Fibroblast of mammary gland (primary cell): Measurements from ENCODE around the gene VWA8.
"Not testable (repeated sequence)": the region's sequence is repeated elsewhere in the genome, so short reads cannot be mapped to it uniquely, and the experiment has no call there.

Source experiments
- DNase-seq: peaks from one replicate; pipeline ENCODE4 v3.0.0-alpha.2; 2010; ENCODE audit warnings: low read depth
- H3K4me3 ChIP-seq: 2 replicates; pipeline ENCODE4 v1.5.1; 2011; ENCODE audit warnings: low read depth, mild to moderate bottlenecking, low read length, moderate library complexity; ENCODE audit not compliant: control insufficient read depth
- TF ChIP-seq, protein P1 (sequence below): conservative IDR thresholded peaks from 2 replicates; pipeline ENCODE4 v1.5.1; 2011; ENCODE audit warnings: low read depth, low read length, inconsistent platforms; ENCODE audit not compliant: control insufficient read depth, insufficient read depth

The VWA8 gene

DNA sequence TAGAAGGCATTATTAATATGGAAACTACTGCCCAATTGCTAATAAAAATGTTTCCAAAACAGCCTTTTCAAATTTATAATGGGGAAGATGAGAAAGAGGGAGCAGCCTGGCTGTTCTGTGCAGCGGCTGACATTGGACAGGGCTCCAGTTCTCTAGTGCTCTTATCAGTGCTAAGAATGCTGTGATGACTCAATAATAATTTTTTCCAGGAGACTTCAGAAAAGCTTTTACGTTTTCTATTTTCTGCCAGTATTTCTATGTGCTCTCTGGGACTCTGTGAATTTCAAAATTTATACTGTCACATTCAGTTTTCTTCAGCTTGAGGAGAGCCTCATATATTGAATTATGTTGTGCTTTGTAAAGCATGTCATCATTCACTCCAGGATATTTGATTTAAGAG, 209.6 kb downstream of the VWA8 start:
- peak; percentile 42 for DNase-seq
- H3K4me3 ChIP-seq = no peak overlapping the region
- TF ChIP-seq, protein P1, sequence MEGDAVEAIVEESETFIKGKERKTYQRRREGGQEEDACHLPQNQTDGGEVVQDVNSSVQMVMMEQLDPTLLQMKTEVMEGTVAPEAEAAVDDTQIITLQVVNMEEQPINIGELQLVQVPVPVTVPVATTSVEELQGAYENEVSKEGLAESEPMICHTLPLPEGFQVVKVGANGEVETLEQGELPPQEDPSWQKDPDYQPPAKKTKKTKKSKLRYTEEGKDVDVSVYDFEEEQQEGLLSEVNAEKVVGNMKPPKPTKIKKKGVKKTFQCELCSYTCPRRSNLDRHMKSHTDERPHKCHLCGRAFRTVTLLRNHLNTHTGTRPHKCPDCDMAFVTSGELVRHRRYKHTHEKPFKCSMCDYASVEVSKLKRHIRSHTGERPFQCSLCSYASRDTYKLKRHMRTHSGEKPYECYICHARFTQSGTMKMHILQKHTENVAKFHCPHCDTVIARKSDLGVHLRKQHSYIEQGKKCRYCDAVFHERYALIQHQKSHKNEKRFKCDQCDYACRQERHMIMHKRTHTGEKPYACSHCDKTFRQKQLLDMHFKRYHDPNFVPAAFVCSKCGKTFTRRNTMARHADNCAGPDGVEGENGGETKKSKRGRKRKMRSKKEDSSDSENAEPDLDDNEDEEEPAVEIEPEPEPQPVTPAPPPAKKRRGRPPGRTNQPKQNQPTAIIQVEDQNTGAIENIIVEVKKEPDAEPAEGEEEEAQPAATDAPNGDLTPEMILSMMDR = no peak

GRCh38 chr13:41746259-41746658, 214.7 kb downstream of the VWA8 start:
- TF ChIP-seq, protein P1 = no peak
- DNase-seq = peak; percentile 79
- no peak overlapping the region for H3K4me3 ChIP-seq

GRCh38 chr13:41745496-41745895, 215.4 kb downstream of the VWA8 start:
- H3K4me3 ChIP-seq, DNase-seq: not testable (repeated sequence)

DNA sequence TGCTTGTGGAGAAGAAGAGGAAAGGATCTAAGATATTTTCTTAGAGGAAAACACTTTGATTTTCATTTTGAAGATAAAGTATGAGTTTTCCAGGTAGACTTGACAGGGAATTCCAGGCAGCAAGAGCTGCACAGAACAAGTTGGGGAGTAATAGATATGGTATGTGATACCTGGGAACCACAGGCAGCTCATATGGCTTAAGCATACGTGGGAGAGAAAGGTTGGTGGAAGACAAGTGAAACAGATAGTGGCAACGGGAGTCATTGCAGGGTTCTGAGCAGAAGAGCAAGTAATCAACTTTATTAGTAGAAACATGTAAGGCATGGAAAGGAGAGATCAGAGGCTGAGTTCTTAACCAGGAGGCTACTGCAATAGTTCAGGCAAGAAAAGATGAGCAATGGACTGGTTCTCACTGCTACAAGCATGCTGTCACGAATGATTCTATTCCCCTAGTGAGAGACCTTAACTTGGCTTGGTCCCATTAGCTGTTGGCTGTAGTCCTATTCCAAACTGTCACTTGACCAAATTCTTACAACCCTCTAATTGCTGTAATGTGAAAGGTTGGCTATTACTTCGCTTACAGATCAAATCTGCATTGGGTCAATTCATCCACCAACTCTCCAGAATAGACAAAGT, 217.9 kb downstream of the VWA8 start:
- DNase-seq = no peak
- TF ChIP-seq, protein P1 = no peak
- H3K4me3 ChIP-seq = no peak overlapping the region

DNA sequence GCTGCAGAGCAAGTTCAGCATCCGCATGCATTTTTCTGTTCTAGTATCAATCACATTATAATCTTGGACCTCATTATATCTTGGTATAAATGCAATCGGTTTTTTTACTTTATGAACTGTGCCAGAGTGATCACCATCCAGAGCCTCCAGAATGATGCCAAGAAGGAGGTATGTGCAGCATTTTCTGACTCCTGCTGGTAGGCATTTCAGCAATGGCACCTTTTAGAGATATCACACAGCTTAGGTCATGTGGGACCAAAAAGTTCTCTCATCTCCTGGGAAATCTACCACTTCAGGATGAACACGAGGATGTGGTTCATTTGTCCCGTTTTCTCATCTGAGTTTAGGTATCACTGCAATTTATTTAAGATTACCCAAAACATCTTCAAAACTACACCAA, 220.4 kb downstream of the VWA8 start:
- TF ChIP-seq, protein P1 = no peak
- no peak for DNase-seq
- no peak overlapping the region for H3K4me3 ChIP-seq

DNA sequence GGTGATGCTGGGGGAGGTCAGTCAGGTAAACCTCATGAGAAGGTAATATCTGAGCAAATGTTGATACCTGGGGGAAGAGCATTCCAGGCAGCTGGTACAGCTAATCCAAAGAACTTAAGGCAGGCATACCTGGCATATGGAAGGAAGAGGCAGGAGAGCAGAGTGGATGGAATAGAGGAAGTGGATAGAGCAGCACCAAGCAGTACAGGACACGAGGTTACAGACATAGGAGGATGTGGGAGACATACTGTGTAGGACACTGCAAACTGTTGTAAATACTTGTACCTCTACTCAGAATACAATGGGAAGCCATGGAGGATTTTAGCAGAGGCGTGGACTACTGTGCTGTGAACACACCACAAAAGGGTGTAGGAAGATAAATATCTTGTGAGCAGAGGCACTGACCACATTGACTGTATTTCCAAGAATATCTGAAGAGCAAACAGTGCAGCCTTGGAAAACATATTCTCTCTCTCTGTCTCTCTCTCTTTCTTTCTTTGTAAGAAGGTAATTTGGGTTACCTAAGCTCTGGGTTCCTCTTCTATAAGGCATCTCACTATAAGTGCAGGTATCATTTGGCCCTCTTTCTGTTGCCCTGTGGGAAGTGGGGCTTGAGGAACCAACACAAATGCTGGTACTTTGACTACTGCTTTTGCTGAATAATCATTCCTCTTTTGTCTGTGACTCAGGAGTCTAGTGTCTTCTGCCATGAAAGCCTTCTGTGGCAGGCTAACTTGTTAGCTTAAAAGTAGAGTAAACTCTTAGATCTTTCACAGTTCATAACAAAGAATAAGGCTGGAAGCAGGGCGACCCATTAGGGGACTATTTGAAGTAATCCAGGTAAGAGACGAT, 238.0 kb downstream of the VWA8 start:
- no peak for DNase-seq
- no peak overlapping the region for H3K4me3 ChIP-seq
- TF ChIP-seq, protein P1 = no peak

GRCh38 chr13:41720839-41721561, 239.9 kb downstream of the VWA8 start:
- H3K4me3 ChIP-seq = no peak overlapping the region
- TF ChIP-seq, protein P1 = no peak
- no peak for DNase-seq
